GM13976 (cell line): ENCODE measurements around the gene CSNK1D.

ENCODE experiments used
- DNase-seq: peaks from one replicate; pipeline ENCODE4 v3.0.0; 2012; ENCODE audit warnings: low spot score
- in situ Hi-C: fragments of 300-500 bp; cut with MboI; formaldehyde crosslinking; loops from one replicate; pipeline ENCODE4 v1.12.0; 2022; ENCODE audit warnings: low sequenced_read_pairs, mixed read lengths, inconsistent platforms; ENCODE audit not compliant: unreplicated experiment
- TF ChIP-seq, protein P1 (sequence below): IDR thresholded peaks from 2 replicates; pipeline ENCODE4 v1.5.1; 2012; ENCODE audit warnings: borderline replicate concordance, mild to moderate bottlenecking; ENCODE audit not compliant: insufficient read depth; ENCODE audit errors: extremely low read depth, missing control alignments, control extremely low read depth

CSNK1D gene

DNA sequence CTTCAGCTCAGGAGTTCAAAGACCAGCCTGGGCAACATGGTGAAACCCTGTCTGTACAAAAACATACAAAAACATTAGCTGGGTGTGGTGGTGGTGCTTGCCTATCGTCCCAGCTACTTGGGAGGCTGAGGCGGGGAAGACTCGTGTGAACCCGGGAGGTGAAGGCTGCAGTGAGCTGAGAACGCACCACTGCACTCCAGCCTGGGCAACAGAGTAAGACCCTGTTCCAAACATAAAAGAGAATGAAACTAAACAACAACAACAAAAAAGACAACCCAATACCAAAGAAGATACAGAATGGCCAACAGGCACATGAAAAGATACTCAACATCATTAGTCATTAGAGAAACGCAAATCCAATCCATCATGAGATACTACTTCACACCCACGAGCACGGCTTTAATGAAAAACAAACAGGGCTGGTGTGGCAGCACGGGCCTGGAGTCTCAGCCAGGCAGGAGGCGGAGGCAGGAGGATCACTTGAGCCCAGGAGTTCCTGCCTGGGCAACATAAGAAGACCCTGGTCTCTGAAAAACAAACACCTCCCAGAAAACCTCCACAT is 52.1 kb downstream of the CSNK1D start:
- no peak for DNase-seq
- in situ Hi-C loops: no loop called here

GRCh38 chr17:82219753-82220709 is 53.5 kb downstream of the CSNK1D start:
- DNase-seq: no peak
- TF ChIP-seq, protein P1, sequence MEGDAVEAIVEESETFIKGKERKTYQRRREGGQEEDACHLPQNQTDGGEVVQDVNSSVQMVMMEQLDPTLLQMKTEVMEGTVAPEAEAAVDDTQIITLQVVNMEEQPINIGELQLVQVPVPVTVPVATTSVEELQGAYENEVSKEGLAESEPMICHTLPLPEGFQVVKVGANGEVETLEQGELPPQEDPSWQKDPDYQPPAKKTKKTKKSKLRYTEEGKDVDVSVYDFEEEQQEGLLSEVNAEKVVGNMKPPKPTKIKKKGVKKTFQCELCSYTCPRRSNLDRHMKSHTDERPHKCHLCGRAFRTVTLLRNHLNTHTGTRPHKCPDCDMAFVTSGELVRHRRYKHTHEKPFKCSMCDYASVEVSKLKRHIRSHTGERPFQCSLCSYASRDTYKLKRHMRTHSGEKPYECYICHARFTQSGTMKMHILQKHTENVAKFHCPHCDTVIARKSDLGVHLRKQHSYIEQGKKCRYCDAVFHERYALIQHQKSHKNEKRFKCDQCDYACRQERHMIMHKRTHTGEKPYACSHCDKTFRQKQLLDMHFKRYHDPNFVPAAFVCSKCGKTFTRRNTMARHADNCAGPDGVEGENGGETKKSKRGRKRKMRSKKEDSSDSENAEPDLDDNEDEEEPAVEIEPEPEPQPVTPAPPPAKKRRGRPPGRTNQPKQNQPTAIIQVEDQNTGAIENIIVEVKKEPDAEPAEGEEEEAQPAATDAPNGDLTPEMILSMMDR: no peak
- in situ Hi-C loops: no loop called here

More for the DNA sequence above, 52.1 kb downstream of the CSNK1D start:
- TF ChIP-seq, protein P1: no peak

DNA sequence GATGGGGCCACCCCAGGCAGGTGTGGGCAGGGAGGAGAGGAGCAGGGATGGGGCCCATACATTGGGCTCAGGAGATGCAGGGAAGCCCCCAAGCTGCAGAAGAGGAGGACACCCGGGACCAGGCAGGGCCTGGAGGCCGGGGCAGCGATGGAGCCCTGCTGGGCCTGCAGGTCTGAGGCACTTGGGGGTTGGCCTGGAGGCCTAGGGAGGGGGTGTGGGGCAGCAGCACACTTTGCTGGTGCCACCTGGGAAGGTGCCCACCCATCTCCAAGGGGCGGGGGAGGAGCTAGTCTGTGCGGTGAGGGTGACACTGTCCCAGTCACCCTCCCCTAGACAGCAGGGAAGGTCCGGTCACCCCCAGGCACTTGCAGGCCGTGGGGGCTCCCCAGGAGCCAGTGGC is 54.4 kb downstream of the CSNK1D start:
- in situ Hi-C loops: no loop called here
- TF ChIP-seq, protein P1: no peak
- no peak for DNase-seq

GRCh38 chr17:82218349-82219075 is 55.0 kb downstream of the CSNK1D start:
- no peak for DNase-seq
- TF ChIP-seq, protein P1: no peak
- in situ Hi-C loops: no loop called here

DNA sequence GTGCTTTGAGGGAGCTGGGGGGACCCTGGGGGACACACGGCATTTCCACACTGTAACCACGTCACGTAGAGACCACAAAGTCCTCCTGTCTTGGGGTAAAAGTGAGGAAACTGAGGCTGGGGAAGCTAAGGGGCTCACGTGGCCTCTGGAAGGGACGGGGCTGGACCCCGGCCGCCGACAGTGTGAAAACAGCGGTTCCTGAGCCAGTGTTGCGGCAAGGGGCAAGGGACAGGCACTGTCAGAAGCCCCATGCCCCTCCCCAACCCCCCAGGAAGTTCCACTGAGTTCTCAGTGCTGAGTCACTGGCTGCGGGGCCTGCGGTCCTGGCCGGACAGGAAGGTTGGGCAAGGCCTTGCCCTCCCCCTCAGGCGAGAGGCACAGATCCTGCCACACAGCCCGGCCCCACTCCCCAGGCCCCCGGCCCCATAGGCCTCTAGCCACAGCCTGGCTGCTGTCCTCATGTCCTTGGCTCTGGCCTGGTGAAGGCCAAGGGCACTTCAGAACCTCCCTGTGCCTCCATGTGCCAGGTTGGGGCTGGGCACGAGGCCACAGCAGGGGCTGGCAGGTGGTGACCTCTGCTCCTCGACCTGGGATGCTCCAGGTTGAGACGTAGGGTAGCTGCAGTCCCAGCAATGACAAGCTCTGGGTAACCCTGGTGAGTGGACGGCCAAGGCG is 55.8 kb downstream of the CSNK1D start:
- TF ChIP-seq, protein P1: no peak
- no peak for DNase-seq
- in situ Hi-C loops: no loop called here

DNA sequence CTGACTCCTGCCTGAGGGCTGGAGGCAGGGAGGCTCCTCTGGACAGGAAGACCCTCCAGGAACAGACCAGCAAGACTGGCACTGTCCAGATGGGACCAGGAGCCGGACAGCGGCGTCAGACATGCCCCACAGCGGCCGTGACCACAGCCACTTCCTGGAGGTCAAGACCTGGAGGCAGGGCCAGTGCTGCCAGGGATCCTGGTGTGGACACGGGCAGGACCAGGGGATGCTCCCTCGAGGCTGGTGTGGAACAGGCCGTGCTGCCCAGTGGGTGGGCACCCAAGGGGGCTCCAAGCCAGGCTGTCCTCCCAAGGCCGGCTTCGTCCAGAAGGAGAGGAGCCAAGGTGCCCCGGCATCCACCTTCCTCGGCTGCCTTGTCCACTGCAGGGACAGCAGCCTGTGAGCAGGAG is 56.4 kb downstream of the CSNK1D start:
- DNase-seq: no peak
- in situ Hi-C loops: no loop called here
- TF ChIP-seq, protein P1: no peak
